A673 (cell line): ENCODE data around the gene MTHFD2L.

Experiments used
- CTCF ChIP-seq: fragments of 300-800, 200-600 bp; sonication (generic); conservative IDR thresholded peaks from 2 replicates; pipeline ENCODE4 v1.5.1; 2017; ENCODE audit warnings: low read depth, mild to moderate bottlenecking, antibody characterized with exemption, low read length, moderate library complexity, mixed read lengths
- EZH2 ChIP-seq: fragments of 200-600 bp; sonication (generic); IDR thresholded peaks from 2 replicates; pipeline ENCODE4 v1.6.1; 2017; ENCODE audit warnings: borderline replicate concordance, low read depth, mild to moderate bottlenecking, mixed read lengths, antibody characterized with exemption, low read length; ENCODE audit not compliant: poor library complexity, severe bottlenecking

DNA sequence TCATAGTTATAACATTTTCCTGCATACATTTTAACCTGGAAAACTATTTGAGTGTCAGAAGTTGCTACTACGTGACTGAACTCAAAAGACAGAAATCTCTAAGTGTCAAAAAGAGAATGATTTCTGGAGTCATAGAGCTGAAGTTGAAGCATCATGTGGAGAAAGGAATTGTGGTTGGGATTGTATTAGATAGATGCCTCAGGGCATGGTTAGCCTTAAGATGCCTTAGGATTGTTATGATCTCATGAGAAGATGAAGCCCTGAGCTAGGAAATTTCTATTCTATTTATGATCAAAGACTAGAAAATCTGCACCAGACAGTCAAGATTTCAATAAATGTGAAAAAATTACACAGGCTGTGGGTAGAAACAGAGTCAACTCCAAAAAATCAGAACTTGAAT is 170.6 kb downstream of the MTHFD2L start:
- no peak for TF ChIP-seq EZH2
- no peak for TF ChIP-seq CTCF
